A549 treated with Hydrocortisone at 1 μM for 4 hours (cell line): ENCODE results near the gene LAMTOR5. TPM values are rescaled to one million over a fixed set of nuclear protein-coding genes. Genes with fewer than 3 reads are reported as not detected.

ENCODE experiments used
- total RNA-seq: library from RNA; stranded (reverse); fragments of 200-300 nt; extraction: Qiagen RNA extraction; gene quantifications from 5 replicates; pipeline ENCODE4 v1.2.3, GENCODE V29; 2022

The LAMTOR5 gene
- 177 to 189 TPM (median 180 TPM) in 5 replicates for total RNA-seq

GRCh38 chr1:110407260-110408210 is at the start of gene LAMTOR5:
Gene LAMTOR5, minus strand, starts transcription at chr1:110407694. Its CDS starts 74 bp downstream, at chr1:110407620.

GRCh38 chr1:110450929-110451328 is 43.4 kb upstream of the LAMTOR5 start, which contains the start of gene PROK1:
Gene PROK1, plus strand, starts transcription at chr1:110451149. Its CDS starts 68 bp downstream, at chr1:110451217.

GRCh38 chr1:110390692-110391245 is 16.7 kb downstream of the LAMTOR5 start, which contains the start of gene SLC16A4:
Gene SLC16A4, minus strand, starts transcription at chr1:110391026. Its CDS starts 1,703 bp downstream, at chr1:110389323.

Other genes starting within 250 kb of the LAMTOR5 start
- gene KCNC4, start 197.4 kb downstream of the LAMTOR5 start, total RNA-seq: 3.0 to 3.9 TPM (median 3.8 TPM) in 5 replicates
- 7.2 to 9.1 TPM (median 8.1 TPM) in 5 replicates for gene RBM15, start 68.3 kb downstream of the LAMTOR5 start, total RNA-seq
- 26.6 to 43.5 TPM (median 33.7 TPM) in 5 replicates for gene SLC16A4, start 16.7 kb downstream of the LAMTOR5 start, total RNA-seq
- gene PROK1, start 43.5 kb upstream of the LAMTOR5 start, total RNA-seq: not detected in 5 replicates
- not detected in 5 replicates for gene KCNA10, start 111.5 kb upstream of the LAMTOR5 start, total RNA-seq
- gene KCNA2, start 198.7 kb upstream of the LAMTOR5 start, total RNA-seq: 0.01 to 0.08 TPM (median 0.03 TPM) in 5 replicates